C4-2B (cell line): ENCODE data around the gene PRR16.

Experiments
- H3K27ac ChIP-seq: fragments of 450-650 bp; 2 replicates; pipeline ENCODE4 v1.5.1; 2017
- CTCF ChIP-seq: fragments of 450-650 bp; conservative IDR thresholded peaks from 2 replicates; pipeline ENCODE4 v1.5.1; 2017; ENCODE audit warnings: mild to moderate bottlenecking
- ZFX ChIP-seq: fragments of 450-650 bp; IDR thresholded peaks from 2 replicates; pipeline ENCODE4 v1.6.1; 2017

The PRR16 gene

DNA sequence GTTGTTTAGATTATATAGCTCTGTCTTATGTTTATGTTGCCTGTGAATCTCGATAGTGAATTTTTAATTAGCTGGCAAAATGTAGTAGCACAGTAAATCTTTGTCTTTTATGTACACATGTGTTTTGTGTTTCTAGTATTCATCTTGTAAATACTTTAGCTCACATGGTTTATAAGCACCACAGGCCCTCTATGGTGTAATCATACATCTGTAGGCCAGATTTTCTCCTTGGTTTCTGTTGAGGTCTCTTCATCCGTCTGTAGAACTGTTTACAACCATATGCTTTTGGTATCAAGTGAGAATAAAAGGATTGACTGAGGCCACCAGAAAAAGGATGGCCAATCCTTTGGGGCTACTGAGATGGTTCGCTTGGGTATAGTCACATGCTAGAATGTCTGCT, 45.0 kb downstream of the PRR16 start:
- TF ChIP-seq CTCF (no peak), ZFX (no peak)
- H3K27ac ChIP-seq, result no peak overlapping the region

DNA sequence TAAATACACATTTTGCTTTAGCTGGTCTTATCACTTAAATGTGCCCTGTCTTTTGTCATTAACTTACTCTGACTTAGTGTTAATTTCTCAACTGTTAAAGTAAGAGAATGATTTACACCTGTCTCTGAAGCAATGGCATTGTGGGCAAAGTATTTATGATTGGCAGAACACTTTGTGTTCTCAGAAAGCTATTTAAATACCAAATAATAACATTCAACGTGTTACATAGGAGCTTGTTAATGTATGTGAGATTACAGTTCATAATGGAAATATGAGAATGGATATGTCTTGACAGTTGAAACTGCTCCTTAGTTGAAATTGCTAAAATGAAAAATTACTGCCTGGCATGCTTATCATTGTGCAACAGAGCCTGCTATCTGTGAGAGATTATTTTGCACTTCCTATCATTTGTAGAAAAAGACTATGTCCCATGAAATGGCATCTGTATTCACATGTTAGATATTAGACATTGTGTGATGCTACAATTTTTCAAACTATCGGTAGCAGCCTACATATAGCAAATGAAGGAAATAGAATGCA, 46.1 kb downstream of the PRR16 start:
- H3K27ac ChIP-seq, result no peak overlapping the region
- TF ChIP-seq ZFX, result no peak
- no peak for TF ChIP-seq CTCF

GRCh38 chr5:120510994-120511686, 47.0 kb downstream of the PRR16 start:
- no peak for TF ChIP-seq ZFX
- TF ChIP-seq CTCF, result no peak
- no peak overlapping the region for H3K27ac ChIP-seq

DNA sequence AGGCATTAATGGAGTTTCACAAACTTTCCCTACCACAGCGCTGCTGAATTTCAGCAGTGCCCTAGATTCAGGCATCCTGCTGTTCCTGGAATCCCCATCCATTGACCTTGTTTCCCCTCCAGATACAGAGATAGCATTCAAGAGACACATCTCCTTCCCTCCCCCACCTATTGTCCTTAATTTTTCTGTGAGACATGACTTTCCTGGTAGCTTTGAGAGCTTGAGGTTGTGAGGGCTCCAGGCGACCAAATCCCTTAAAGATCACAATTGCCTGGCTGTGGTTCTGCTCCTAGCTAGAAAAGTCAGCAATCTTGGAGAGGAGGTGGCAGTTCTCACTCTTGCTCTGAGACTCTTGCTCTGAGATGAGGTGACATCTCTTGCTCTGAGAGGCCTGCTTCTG, 48.0 kb downstream of the PRR16 start:
- no peak overlapping the region for H3K27ac ChIP-seq
- no peak for TF ChIP-seq CTCF
- no peak for TF ChIP-seq ZFX

- H3K27ac ChIP-seq, result no peak overlapping the region
- TF ChIP-seq ZFX (no peak), CTCF (no peak)
Observed at GRCh38 chr5:120512791-120513650, 48.9 kb downstream of the PRR16 start.

GRCh38 chr5:120516805-120517204, 52.7 kb downstream of the PRR16 start:
- H3K27ac ChIP-seq, result no peak overlapping the region

More at GRCh38 chr5:120516805-120517204, 52.7 kb downstream of the PRR16 start:
- TF ChIP-seq ZFX (no peak), CTCF (no peak)
